H9 (cell line): ENCODE results near the gene GALNS. TPM values are rescaled to one million over a fixed set of nuclear protein-coding genes. Genes with fewer than 3 reads are reported as not detected.

ENCODE experiments used
- DNase-seq: peaks from one replicate; pipeline ENCODE4 v3.0.0-alpha.2; 2017
- H2AFZ ChIP-seq: one replicate; pipeline ENCODE4 v1.6.1; 2013; ENCODE audit warnings: mild to moderate bottlenecking, low read length, control low read depth, moderate library complexity
- H2AK5ac ChIP-seq: 2 replicates; pipeline ENCODE4 v1.6.1; 2013; ENCODE audit warnings: low read length, control low read depth, mixed read lengths; ENCODE audit not compliant: insufficient read length
- H2BK120ac ChIP-seq: one replicate; pipeline ENCODE4 v1.6.1; 2013; ENCODE audit warnings: low read depth, mild to moderate bottlenecking, low read length, control low read depth, inconsistent platforms; ENCODE audit not compliant: poor library complexity, severe bottlenecking
- H2BK12ac ChIP-seq: 2 replicates; pipeline ENCODE4 v1.6.1; 2013; ENCODE audit warnings: low read length, control low read depth, mixed read lengths, low read depth; ENCODE audit not compliant: insufficient read length
- H2BK15ac ChIP-seq: 2 replicates; pipeline ENCODE4 v1.6.1; 2013; ENCODE audit warnings: low read depth, low read length, control low read depth
- H2BK20ac ChIP-seq: one replicate; pipeline ENCODE4 v1.6.1; 2013; ENCODE audit warnings: low read depth, mild to moderate bottlenecking, low read length, control low read depth, inconsistent platforms; ENCODE audit not compliant: poor library complexity, severe bottlenecking
- H2BK5ac ChIP-seq: 2 replicates; pipeline ENCODE4 v1.6.1; 2013; ENCODE audit warnings: low read length, control low read depth, mixed read lengths; ENCODE audit not compliant: insufficient read length
- H3K14ac ChIP-seq: 2 replicates; pipeline ENCODE4 v1.6.1; 2013; ENCODE audit warnings: low read length, control low read depth; ENCODE audit not compliant: insufficient read depth
- H3K18ac ChIP-seq: 2 replicates; pipeline ENCODE4 v1.6.1; 2013; ENCODE audit warnings: low read depth, mild to moderate bottlenecking, mixed read lengths, low read length, control low read depth; ENCODE audit not compliant: insufficient read length
- H3K23ac ChIP-seq: 2 replicates; pipeline ENCODE4 v1.6.1; 2013; ENCODE audit warnings: low read length, control low read depth, mixed read lengths, low read depth; ENCODE audit not compliant: insufficient read length
- H3K23me2 ChIP-seq: 2 replicates; pipeline ENCODE4 v1.6.1; 2013; ENCODE audit warnings: low read depth, mild to moderate bottlenecking, mixed read lengths, low read length, control low read depth; ENCODE audit not compliant: insufficient read length, poor library complexity, severe bottlenecking
- H3K27ac ChIP-seq: 2 replicates; pipeline ENCODE4 v1.5.1; 2013; ENCODE audit warnings: low read length, control low read depth, mixed read lengths, low read depth; ENCODE audit not compliant: insufficient read length
- H3K27me3 ChIP-seq: 2 replicates; pipeline ENCODE4 v1.6.1; 2013; ENCODE audit warnings: low read length, control low read depth, inconsistent platforms; ENCODE audit not compliant: insufficient read depth
- H3K4ac ChIP-seq: 2 replicates; pipeline ENCODE4 v1.6.1; 2013; ENCODE audit warnings: low read depth, mild to moderate bottlenecking, control low read depth, inconsistent platforms, low read length, moderate library complexity
- H3K4me1 ChIP-seq: 2 replicates; pipeline ENCODE4 v1.6.1; 2013; ENCODE audit warnings: low read length, control low read depth, inconsistent platforms; ENCODE audit not compliant: insufficient read depth
- H3K4me2 ChIP-seq: 2 replicates; pipeline ENCODE4 v1.6.1; 2013; ENCODE audit warnings: low read length, control low read depth, mixed read lengths; ENCODE audit not compliant: insufficient read length, insufficient read depth
- H3K56ac ChIP-seq: 2 replicates; pipeline ENCODE4 v1.6.1; 2013; ENCODE audit warnings: low read depth, mild to moderate bottlenecking, mixed read lengths, low read length, control low read depth; ENCODE audit not compliant: insufficient read length
- H3K79me1 ChIP-seq: 2 replicates; pipeline ENCODE4 v1.6.1; 2013; ENCODE audit warnings: low read depth, mild to moderate bottlenecking, moderate library complexity, low read length, control low read depth, inconsistent platforms; ENCODE audit not compliant: insufficient read depth, poor library complexity, severe bottlenecking
- H3K79me2 ChIP-seq: 2 replicates; pipeline ENCODE4 v1.6.1; 2013; ENCODE audit warnings: low read length, control low read depth, inconsistent platforms; ENCODE audit not compliant: insufficient read depth
- H3K9ac ChIP-seq: 2 replicates; pipeline ENCODE4 v1.6.1; 2013; ENCODE audit warnings: low read length, control low read depth, mixed read lengths; ENCODE audit not compliant: insufficient read length; ENCODE audit errors: extremely low read depth
- H3K9me3 ChIP-seq: one replicate; pipeline ENCODE4 v1.6.1; 2013; ENCODE audit warnings: low read depth, low read length, inconsistent platforms; ENCODE audit not compliant: control insufficient read depth
- H3T11ph ChIP-seq: one replicate; pipeline ENCODE4 v1.6.1; 2013; ENCODE audit warnings: mild to moderate bottlenecking, low read length, control low read depth, inconsistent platforms
- H4K20me1 ChIP-seq: one replicate; pipeline ENCODE4 v1.6.1; 2013; ENCODE audit not compliant: control insufficient read depth, insufficient read length, insufficient read depth
- H4K5ac ChIP-seq: 2 replicates; pipeline ENCODE4 v1.6.1; 2013; ENCODE audit warnings: low read depth, mild to moderate bottlenecking, mixed read lengths, low read length, control low read depth; ENCODE audit not compliant: insufficient read length
- H4K8ac ChIP-seq: replicated peaks from 2 replicates; pipeline ENCODE4 v1.6.1; 2013; ENCODE audit warnings: low read length, control low read depth, mixed read lengths, low read depth; ENCODE audit not compliant: insufficient read length
- H4K91ac ChIP-seq: 2 replicates; pipeline ENCODE4 v1.6.1; 2013; ENCODE audit warnings: low read depth, mild to moderate bottlenecking, moderate library complexity, mixed read lengths, low read length, control low read depth; ENCODE audit not compliant: insufficient read length
- H3K27ac Mint-ChIP-seq, 3 experiments: 2 replicates in 2 of 3; 3 replicates in 1 of 3; pipeline ENCODE4 v1.8.0; 2020 to 2021; ENCODE audit warnings: mixed read lengths in 3 of 3, mild to moderate bottlenecking in 1 of 3, moderate library complexity in 1 of 3
- H3K27me3 Mint-ChIP-seq: 2 replicates; pipeline ENCODE4 v1.8.0; 2021; ENCODE audit warnings: low read depth, mild to moderate bottlenecking, moderate library complexity, mixed read lengths
- H3K36me3 Mint-ChIP-seq, 3 experiments: 2 replicates in 2 of 3; 3 replicates in 1 of 3; pipeline ENCODE4 v1.8.0; 2020 to 2021; ENCODE audit warnings: low read depth in 3 of 3, mixed read lengths in 3 of 3; ENCODE audit not compliant: insufficient read depth in 1 of 3
- H3K4me1 Mint-ChIP-seq, 2 experiments: 2 replicates each; pipeline ENCODE4 v1.8.0; 2020; ENCODE audit warnings: mixed read lengths in 2 of 2
- H3K4me3 Mint-ChIP-seq, 2 experiments: 2 replicates in 1 of 2; 3 replicates in 1 of 2; pipeline ENCODE4 v1.8.0; 2020 to 2021; ENCODE audit warnings: mild to moderate bottlenecking in 2 of 2, mixed read lengths in 2 of 2, moderate library complexity in 1 of 2
- H3K9me3 Mint-ChIP-seq, 2 experiments: 2 replicates in 1 of 2; 3 replicates in 1 of 2; pipeline ENCODE4 v1.8.0; 2020; ENCODE audit warnings: mild to moderate bottlenecking in 2 of 2, mixed read lengths in 2 of 2, moderate library complexity in 1 of 2
- CTCF ChIP-seq: fragments of 200-600 bp; sonication (generic); conservative IDR thresholded peaks from 3 replicates; pipeline ENCODE4 v1.8.0; 2021; ENCODE audit warnings: antibody characterized with exemption, mild to moderate bottlenecking
- WGBS: extraction: QIAGEN DNeasy Blood & Tissue Kit; methylation state at CpG from one replicate; pipeline ENCODE4 v1.1.7; 2013; ENCODE audit warnings: missing lambda C conversion rate, low lambda C conversion rate, mixed read lengths; ENCODE audit not compliant: insufficient read length; ENCODE audit errors: extremely low coverage; 5-methylcytosine and 5-hydroxymethylcytosine counted together
- total RNA-seq: library from RNA; stranded (reverse); gene quantifications from 2 replicates; pipeline ENCODE4 v1.2.1, GENCODE V29; 2021

Gene GALNS
- total RNA-seq, 1 experiment from 2014 or later = 20.3 TPM

GRCh38 chr16:88844419-88845036, 12.2 kb downstream of the GALNS start:
- no peaks in the 10 kb centered on the region for H3K27me3 Mint-ChIP-seq
- H3K9me3 Mint-ChIP-seq = no peaks in the 10 kb centered on the region
- H3K56ac ChIP-seq = no peak overlapping the region
- no peak overlapping the region for H2BK120ac ChIP-seq
- H2BK5ac ChIP-seq = no peak overlapping the region
- no peak overlapping the region for H2BK20ac ChIP-seq
- H4K5ac ChIP-seq = no peak overlapping the region
- peak; percentile 53 for DNase-seq
- no peak overlapping the region for H3K18ac ChIP-seq
- H3K9ac ChIP-seq = no peak overlapping the region
- TF ChIP-seq CTCF = peak; percentile 55
- no peak overlapping the region for H3K27ac ChIP-seq
- H4K8ac ChIP-seq = no peak overlapping the region
- H3K79me1 ChIP-seq = no peaks in the 10 kb centered on the region
- H3K4me2 ChIP-seq = no peak overlapping the region
- H3K23ac ChIP-seq = no peak overlapping the region
- H4K91ac ChIP-seq = no peak overlapping the region
- H3K27me3 ChIP-seq = no peaks in the 10 kb centered on the region
- H2BK12ac ChIP-seq = no peak overlapping the region
- peaks cover 4 to 6% (median 6%) of the 10 kb centered on the region in 3 experiments; a peak in 6 of 7 replicates for H3K36me3 Mint-ChIP-seq
- no peaks in the 10 kb centered on the region for H3K9me3 ChIP-seq
- no peaks in the 10 kb centered on the region for H3K4me1 Mint-ChIP-seq
- H3K4ac ChIP-seq = no peak overlapping the region
- H4K20me1 ChIP-seq = no peaks in the 10 kb centered on the region
- H2AK5ac ChIP-seq = no peak overlapping the region
- no peaks in the 10 kb centered on the region for H3K79me2 ChIP-seq
- no peak overlapping the region for H3K4me3 Mint-ChIP-seq
- H2BK15ac ChIP-seq = no peak overlapping the region
- no CpG with 5 or more reads among the region's 11 CpGs for WGBS
- H3K4me1 ChIP-seq = no peaks in the 10 kb centered on the region
- no peak overlapping the region for H3K14ac ChIP-seq
- H3K27ac Mint-ChIP-seq = peak overlapping the region in 1 of 3 experiments; percentile 91; a peak in 2 of 7 replicates
- H2AFZ ChIP-seq = no peak overlapping the region
- no peak overlapping the region for H3T11ph ChIP-seq
- H3K23me2 ChIP-seq = no peaks in the 10 kb centered on the region
